D721Med (cell line): ENCODE measurements around the gene FGFR3.
A peak's percentile ranks its signal among the peaks of the same experiment; 100 is the strongest.

ENCODE experiments used
- DNase-seq: peaks from one replicate; pipeline ENCODE4 v3.0.0; 2011; ENCODE audit warnings: low spot score; ENCODE audit not compliant: insufficient read length
- FAIRE-seq: peaks from 2 replicates; lab custom pipeline; 2011; peaks lifted over from hg19 to GRCh38; lab: Jason Lieb, UNC
- TF ChIP-seq, protein P1 (sequence below): IDR thresholded peaks from 2 replicates; pipeline ENCODE4 v1.5.1; 2012; ENCODE audit warnings: mild to moderate bottlenecking, control low read depth; ENCODE audit not compliant: insufficient read depth; ENCODE audit errors: missing control alignments

The FGFR3 gene

DNA sequence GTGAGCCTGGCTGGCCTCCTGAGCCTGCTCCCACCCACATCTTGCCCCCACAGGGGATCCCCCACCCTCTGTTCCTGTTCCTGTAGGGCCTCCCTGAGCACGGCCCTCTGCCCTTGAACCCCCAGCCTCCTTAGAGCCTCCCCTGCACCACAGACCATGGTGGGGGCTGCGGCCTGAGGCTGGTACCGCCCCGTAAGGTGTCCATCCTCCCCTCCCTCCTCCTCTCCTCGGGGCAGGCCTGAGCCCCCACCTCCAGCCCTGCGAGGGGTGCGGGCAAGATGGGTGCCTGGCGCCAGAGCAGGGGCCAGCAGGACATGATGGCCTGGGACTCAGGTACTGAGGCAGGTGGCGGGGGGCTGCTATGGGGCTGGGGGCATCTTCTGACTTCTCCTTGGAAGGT lies 28.4 kb upstream of the FGFR3 start:
- no peak for FAIRE-seq
- TF ChIP-seq, protein P1, sequence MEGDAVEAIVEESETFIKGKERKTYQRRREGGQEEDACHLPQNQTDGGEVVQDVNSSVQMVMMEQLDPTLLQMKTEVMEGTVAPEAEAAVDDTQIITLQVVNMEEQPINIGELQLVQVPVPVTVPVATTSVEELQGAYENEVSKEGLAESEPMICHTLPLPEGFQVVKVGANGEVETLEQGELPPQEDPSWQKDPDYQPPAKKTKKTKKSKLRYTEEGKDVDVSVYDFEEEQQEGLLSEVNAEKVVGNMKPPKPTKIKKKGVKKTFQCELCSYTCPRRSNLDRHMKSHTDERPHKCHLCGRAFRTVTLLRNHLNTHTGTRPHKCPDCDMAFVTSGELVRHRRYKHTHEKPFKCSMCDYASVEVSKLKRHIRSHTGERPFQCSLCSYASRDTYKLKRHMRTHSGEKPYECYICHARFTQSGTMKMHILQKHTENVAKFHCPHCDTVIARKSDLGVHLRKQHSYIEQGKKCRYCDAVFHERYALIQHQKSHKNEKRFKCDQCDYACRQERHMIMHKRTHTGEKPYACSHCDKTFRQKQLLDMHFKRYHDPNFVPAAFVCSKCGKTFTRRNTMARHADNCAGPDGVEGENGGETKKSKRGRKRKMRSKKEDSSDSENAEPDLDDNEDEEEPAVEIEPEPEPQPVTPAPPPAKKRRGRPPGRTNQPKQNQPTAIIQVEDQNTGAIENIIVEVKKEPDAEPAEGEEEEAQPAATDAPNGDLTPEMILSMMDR = no peak
- DNase-seq = no peak

DNA sequence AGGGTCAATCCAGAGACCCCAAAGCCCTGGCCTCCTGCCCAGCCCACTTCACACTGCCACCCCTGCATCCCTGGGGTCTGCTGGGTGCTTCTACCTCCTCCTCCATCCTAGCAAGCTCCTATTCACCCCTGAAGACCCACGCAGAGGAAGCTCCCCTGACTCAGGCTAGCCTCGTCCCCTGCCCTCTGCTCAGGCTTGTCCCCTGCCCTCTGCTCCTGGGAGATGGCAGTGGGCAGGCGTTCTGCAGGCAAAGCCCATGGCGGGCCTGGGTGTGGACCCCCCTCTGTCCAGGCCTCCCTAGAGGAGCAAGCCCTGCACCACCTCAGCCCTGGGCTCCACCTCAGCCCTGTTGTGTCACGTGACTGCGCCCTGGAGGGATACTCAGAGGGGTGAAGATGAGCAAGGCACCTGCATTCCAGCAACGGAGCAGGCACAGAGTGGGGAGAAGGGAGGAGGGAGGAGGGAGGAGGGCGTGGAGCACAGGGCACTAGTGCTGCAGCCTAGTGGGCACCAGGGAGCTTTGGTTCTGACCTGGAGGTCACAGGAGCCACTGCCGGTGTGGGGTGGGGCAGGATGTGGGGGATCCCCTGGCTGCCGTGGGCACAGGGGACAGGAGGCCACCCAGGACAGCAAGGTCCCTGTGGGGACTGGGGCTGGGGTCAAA lies 27.6 kb upstream of the FGFR3 start:
- DNase-seq (no peak), FAIRE-seq (no peak)
- TF ChIP-seq, protein P1 = no peak

DNA sequence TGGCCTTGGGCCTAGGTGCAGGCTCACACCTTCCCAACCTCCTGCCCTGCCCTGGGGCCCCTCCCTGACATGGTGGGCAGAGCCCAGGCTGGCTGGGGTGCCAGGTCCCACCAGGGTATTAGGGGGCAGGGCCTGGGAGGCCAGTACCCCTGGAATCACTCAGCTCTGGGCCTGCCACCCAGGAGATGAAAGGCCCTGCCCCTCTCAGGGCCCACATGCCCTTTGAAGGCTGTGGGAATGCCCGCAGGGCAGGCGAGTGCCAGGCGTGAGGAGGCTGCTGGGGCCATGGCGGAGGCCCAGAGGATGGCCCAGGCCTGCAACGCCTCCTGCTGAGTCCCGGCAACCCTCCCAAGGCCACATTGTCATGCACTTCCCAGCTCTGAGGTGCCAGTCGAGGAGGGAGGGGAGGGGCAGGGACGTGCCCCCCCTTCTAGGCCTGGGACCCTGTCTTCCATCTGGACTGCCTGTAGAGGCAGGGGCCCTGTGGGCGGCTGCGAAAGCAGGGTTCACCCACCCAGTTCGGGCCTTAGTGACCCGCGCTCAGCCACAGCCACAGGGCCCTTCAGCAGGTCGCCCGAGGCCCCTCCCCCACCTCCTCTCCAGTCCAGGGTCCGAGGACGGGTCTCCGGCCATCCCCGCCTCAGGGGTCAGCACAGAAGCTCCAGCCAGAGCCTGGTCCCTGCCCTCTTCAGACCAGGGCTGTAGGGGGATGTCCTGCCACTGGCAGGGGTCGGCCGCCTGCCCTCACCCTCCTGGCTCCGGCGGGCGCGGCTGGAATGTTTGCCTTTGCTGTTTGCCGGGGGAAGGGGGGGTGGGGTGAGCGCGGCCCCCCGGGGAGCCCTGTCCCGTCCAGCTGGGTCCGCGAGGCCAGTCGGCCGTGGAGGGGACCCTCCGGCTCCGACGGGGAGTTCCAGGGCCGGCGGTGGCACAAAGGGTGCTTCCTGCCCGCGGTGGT lies 26.7 kb upstream of the FGFR3 start:
- TF ChIP-seq, protein P1 = no peak
- DNase-seq = no peak
- no peak for FAIRE-seq

DNA sequence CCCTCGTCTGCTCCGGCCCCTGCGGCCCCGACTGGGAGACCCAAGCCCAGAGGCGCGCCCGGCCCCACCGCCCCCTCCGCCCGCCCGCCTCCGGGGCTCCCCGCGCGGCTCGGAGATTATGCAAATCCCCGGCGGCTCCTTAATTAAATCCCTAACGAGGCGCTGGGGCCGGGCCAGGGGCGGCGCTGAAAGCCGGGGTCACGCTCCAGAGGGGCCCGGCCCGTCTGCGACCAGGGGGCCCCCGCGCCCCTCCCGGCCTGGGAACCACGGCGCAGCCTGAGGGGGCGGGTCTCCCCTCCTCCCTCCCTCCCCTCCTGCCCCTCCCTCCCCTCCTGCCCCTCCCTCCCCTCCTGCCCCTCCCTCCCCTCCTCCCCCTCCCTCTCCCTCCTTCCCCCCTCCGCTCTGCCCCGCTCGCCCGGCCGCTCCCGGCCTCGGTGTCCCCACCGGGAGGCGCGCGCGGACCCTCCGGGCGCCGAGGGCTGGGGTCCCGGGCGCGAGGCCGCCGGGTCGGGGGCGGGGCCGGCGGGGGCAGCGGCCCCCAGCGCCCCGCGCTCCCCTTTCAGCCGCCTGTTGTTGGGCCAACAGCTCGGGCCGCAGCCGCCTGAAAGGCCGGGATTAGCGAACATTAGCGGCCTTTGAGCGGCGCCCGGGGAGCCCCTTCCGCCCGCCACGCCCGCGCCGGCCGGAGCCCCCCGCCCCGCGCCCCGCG lies 25.9 kb upstream of the FGFR3 start:
- FAIRE-seq (no peak), DNase-seq (peak; percentile 91)
- TF ChIP-seq, protein P1 = no peak

DNA sequence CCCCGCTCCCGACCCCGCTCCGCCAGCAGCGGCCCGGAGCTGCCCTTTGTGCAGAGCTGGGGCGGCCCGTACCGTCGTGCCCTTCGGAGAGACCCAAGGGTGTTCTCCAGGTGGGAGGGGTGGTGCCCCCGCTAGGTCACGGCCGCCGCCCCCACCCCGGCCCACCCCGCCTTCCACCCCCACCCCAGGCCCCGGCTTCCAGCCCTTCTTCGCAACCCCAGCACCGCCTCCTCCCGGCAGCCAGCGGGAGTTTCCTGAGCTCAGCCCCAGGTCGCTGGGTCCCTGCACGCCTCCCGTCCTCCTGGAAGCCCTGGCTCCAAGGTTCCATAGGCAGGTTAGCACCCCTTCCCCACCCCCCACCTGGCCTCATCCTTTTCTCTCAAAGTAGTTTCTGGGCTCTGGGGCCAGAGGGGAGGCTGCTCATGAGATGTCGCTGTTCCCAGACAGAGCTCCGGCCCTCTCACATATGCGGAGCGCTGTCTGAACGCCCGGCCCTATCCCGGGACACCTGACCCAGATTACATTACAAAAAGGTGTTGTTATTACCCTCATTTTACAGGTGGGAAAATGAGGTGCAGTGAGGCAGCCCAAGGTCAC lies 25.2 kb upstream of the FGFR3 start:
- FAIRE-seq = no peak
- TF ChIP-seq, protein P1 = peak; percentile 19
- DNase-seq = peak; percentile 95

DNA sequence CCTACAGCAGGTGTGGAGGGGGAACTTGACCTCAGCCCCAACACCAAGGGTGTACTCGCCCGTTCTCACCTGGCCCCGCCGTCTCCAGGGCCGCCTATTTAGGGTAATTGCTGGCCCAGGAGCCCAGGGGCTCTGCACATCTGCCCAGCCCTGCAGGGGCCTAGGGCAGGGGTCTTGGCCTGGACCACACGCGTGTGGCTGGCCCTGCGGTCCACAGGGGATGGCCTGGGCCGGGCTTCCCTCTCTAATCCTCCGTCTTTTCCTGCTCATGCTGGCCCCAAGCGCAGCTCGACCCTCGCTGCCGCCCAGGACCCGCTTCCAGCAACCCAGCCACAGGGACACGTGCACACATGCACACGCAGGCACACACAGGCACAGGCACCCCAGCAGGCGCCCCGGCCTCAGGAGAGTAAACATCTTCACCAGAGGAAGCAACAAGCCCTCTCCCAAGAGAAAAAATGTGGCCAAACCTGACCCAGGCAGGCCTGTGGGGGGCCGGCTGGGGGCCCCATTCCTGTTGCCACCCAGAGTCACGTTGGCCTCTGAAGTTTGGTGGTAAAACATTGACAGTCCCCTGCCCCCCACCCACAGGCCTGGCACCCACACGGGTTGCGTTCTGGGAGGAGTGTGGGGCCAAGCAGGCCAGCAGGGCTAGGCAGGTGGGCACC lies 24.6 kb upstream of the FGFR3 start:
- FAIRE-seq = no peak
- TF ChIP-seq, protein P1 = no peak
- no peak for DNase-seq
